ENCODE results near the gene ESRRA. TPM values are rescaled to one million over a fixed set of nuclear protein-coding genes. Genes with fewer than 3 reads are reported as not detected.

The ESRRA gene
- total and polyA plus RNA-seq, 9 of the 15 experiments (the other 6 are each of a cell fraction or from before 2014, with no cell fraction given): 0.27 to 89.7 (median 23.7) TPM

GRCh38 chr11:64357904-64358535 lies 52.7 kb downstream of the ESRRA start (continued):
- TF ChIP-seq HNRNPH1 (optimal IDR thresholded peaks at IDR 0.05; ENCODE audit: low read depth, low read length) (no peak), MNT (conservative IDR thresholded peaks at IDR 0.05) (no peak), HINFP (tag; conservative IDR thresholded peaks at IDR 0.05; ENCODE audit: low read depth) (no peak), E2F1 (CRISPR knock-in tag; IDR thresholded peaks at IDR 0.05) (no peak), NFIX (CRISPR knock-in tag; IDR thresholded peaks at IDR 0.05; ENCODE audit: low read depth) (no peak), NR2C1 (IDR thresholded peaks at IDR 0.05) (no peak), NR2C1 (tag; IDR thresholded peaks at IDR 0.05) (no peak), ZNF224 (CRISPR knock-in tag; IDR thresholded peaks at IDR 0.05) (no peak), CREB3L1 (IDR thresholded peaks at IDR 0.05; ENCODE audit: borderline replicate concordance, low read depth) (no peak), LARP7 (IDR thresholded peaks at IDR 0.05) (no peak), TCF7 (IDR thresholded peaks at IDR 0.05; ENCODE audit: borderline replicate concordance) (no peak), EP300 (IDR thresholded peaks at IDR 0.05; ENCODE audit: low read length) (peak; percentile 30; the same call in 1 of the 2 replicates), SMAD4 (CRISPR knock-in tag; conservative IDR thresholded peaks at IDR 0.05) (peak; percentile 55; the same call in 1 of the 2 replicates), THAP7 (CRISPR knock-in tag; IDR thresholded peaks at IDR 0.05) (no peak), ZNF263 (CRISPR knock-in tag; IDR thresholded peaks at IDR 0.05; ENCODE audit: borderline replicate concordance) (no peak), BCOR (IDR thresholded peaks at IDR 0.05) (no peak), RBM15 (IDR thresholded peaks at IDR 0.05; ENCODE audit: insufficient read depth, low read length) (no peak), ZSCAN32 (CRISPR knock-in tag; IDR thresholded peaks at IDR 0.05) (no peak)
